ENCODE measurements around the gene ZBTB8A. TPM values are rescaled to one million over a fixed set of nuclear protein-coding genes. Genes with fewer than 3 reads are reported as not detected.
A peak's percentile ranks its signal among the peaks of the same experiment; 100 is the strongest.

Gene ZBTB8A
- total and polyA plus RNA-seq, 7 donors, result 1.8 to 10.8 (median 5.6) TPM

DNA sequence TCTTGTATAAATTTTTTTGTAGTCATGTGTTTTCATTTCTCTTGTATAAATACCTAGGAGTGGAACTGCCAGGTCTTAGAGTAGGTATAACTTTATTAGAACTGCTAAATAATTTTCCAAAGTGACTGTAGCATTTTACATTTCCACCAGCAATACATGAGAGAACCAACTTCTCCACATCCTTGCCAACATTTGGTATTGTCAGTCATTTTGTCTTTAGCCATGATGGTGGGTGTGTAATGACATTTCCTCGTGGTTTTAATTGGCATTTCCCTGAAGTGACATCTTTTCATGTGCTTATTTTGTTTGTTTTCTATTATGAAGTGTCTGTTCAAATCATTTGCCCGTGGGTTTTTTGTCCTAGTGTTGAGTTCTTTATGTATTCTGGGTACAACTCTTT, 29.7 kb downstream of the ZBTB8A start:
- no peaks in the 10 kb centered on the region for H3K9me3 ChIP-seq
- 55 to 66% methylated on average over 2 of the region's 2 CpGs for WGBS, 2 donors
- intact Hi-C loops (cut with DNase I), result no loop called here
- no peak overlapping the region for H3K27ac ChIP-seq
- no peaks in the 10 kb centered on the region for H3K36me3 ChIP-seq
- H3K4me1 ChIP-seq, result no peaks in the 10 kb centered on the region
- DNase-seq, result no peak
- TF ChIP-seq POLR2AphosphoS5 (IDR thresholded peaks at IDR 0.05) (no peak), EP300 (IDR thresholded peaks at IDR 0.05) (no peak), POLR2A (IDR thresholded peaks at IDR 0.05) (no peak)
- TF ChIP-seq, protein P1, sequence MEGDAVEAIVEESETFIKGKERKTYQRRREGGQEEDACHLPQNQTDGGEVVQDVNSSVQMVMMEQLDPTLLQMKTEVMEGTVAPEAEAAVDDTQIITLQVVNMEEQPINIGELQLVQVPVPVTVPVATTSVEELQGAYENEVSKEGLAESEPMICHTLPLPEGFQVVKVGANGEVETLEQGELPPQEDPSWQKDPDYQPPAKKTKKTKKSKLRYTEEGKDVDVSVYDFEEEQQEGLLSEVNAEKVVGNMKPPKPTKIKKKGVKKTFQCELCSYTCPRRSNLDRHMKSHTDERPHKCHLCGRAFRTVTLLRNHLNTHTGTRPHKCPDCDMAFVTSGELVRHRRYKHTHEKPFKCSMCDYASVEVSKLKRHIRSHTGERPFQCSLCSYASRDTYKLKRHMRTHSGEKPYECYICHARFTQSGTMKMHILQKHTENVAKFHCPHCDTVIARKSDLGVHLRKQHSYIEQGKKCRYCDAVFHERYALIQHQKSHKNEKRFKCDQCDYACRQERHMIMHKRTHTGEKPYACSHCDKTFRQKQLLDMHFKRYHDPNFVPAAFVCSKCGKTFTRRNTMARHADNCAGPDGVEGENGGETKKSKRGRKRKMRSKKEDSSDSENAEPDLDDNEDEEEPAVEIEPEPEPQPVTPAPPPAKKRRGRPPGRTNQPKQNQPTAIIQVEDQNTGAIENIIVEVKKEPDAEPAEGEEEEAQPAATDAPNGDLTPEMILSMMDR (IDR thresholded peaks at IDR 0.05), result no peak
- no peaks in the 10 kb centered on the region for H3K27me3 ChIP-seq
- H3K4me3 ChIP-seq, result no peak overlapping the region

DNA sequence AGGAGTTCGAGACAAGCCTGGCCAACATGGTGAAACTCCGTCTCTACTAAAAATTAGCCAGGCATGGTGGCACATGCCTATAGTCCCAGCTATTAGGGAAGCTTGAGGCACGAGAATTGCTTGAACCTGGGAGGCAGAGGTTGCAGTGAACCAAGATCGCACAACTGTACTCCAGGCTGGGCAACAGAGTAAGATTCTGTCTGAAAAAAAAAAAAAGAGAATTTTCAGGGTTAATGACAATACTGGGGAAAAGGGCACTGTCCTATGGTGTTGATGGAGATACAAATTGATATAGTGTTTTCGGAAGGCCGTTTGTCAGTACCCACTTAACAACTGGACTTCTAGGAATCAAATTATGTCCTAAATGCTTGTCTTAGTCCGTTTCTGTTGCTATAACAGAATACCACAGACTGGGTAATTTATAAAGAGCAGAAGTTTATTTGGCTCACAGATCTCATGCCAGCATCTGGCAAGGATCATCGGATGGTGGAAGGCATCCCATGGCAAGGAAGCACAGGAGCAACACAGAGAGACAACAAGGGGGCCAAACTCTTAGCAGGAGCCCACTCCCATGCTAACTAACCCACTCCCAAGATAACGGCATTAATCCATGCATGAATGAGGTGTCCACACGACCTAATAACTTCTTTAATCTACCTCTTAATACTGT, 41.3 kb downstream of the ZBTB8A start:
- no peaks in the 10 kb centered on the region for H3K27me3 ChIP-seq
- H3K4me1 ChIP-seq, result peaks cover 0 to 9% (median 3%) of the 10 kb centered on the region in 4 donors
- no peak overlapping the region for H3K4me3 ChIP-seq
- no peaks in the 10 kb centered on the region for H3K36me3 ChIP-seq
- TF ChIP-seq POLR2AphosphoS5 (IDR thresholded peaks at IDR 0.05), result peak in 2 of 4 donors; percentile 59 to 73
- TF ChIP-seq EP300 (IDR thresholded peaks at IDR 0.05), result no peak
- no peak overlapping the region for H3K27ac ChIP-seq
- DNase-seq, result no peak
- 87 to 88% methylated on average over 10 of the region's 10 CpGs for WGBS, 2 donors
- H3K9me3 ChIP-seq, result no peaks in the 10 kb centered on the region
- intact Hi-C loops (cut with DNase I), result no loop called here

DNA sequence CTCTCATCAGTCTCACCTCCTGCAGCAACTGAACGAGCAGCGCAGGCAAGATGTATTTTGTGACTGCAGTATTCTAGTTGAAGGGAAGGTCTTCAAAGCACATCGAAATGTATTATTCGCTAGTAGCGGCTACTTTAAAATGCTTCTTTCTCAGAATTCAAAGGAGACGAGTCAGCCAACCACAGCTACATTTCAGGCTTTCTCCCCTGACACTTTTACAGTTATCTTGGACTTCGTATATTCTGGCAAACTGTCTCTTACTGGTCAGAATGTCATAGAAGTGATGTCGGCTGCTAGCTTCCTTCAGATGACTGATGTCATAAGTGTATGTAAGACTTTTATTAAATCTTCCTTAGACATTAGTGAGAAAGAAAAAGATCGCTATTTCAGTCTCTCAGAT, 53.7 kb downstream of the ZBTB8A start:
- no peak overlapping the region for H3K4me3 ChIP-seq
- no peaks in the 10 kb centered on the region for H3K27me3 ChIP-seq
- H3K27ac ChIP-seq, result no peak overlapping the region
- intact Hi-C loops (cut with DNase I), result no loop called here
- 95% methylated on average over 9 of the region's 9 CpGs for WGBS, 2 donors
- TF ChIP-seq EP300 (IDR thresholded peaks at IDR 0.05), result no peak
- TF ChIP-seq, protein P1 (IDR thresholded peaks at IDR 0.05), result no peak
- no peak for TF ChIP-seq POLR2AphosphoS5 (IDR thresholded peaks at IDR 0.05)
- no peak for TF ChIP-seq POLR2A (IDR thresholded peaks at IDR 0.05)
- H3K36me3 ChIP-seq, result peaks cover 0 to 48% (median 8%) of the 10 kb centered on the region in 4 donors
- no peak for DNase-seq
- no peaks in the 10 kb centered on the region for H3K9me3 ChIP-seq
- no peaks in the 10 kb centered on the region for H3K4me1 ChIP-seq

DNA sequence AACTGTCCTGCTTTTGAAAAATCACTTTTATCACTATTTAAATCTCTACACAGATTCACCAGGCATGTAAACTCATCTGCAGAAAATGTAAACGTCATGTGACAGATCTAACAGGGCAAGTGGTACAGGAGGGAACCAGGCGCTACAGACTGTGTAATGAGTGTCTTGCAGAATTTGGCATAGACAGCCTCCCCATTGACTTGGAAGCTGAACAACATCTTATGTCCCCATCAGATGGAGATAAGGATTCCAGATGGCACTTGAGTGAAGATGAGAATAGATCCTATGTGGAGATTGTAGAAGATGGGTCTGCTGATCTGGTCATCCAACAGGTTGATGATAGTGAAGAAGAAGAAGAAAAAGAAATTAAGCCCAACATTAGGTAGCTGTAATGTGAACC, 60.8 kb downstream of the ZBTB8A start:
- intact Hi-C loops (cut with DNase I), result no loop called here
- WGBS, 2 donors, result 87 to 89% methylated on average over 2 of the region's 2 CpGs
- H3K27me3 ChIP-seq, result no peaks in the 10 kb centered on the region
- DNase-seq, result no peak
- H3K9me3 ChIP-seq, result no peaks in the 10 kb centered on the region
- no peaks in the 10 kb centered on the region for H3K4me1 ChIP-seq
- H3K27ac ChIP-seq, result no peak overlapping the region
- H3K36me3 ChIP-seq, result peaks cover 0 to 43% (median 2%) of the 10 kb centered on the region in 4 donors
- no peak overlapping the region for H3K4me3 ChIP-seq
- TF ChIP-seq POLR2AphosphoS5 (IDR thresholded peaks at IDR 0.05) (no peak), EP300 (IDR thresholded peaks at IDR 0.05) (no peak), POLR2A (IDR thresholded peaks at IDR 0.05) (no peak)
- TF ChIP-seq, protein P1 (IDR thresholded peaks at IDR 0.05), result no peak

DNA sequence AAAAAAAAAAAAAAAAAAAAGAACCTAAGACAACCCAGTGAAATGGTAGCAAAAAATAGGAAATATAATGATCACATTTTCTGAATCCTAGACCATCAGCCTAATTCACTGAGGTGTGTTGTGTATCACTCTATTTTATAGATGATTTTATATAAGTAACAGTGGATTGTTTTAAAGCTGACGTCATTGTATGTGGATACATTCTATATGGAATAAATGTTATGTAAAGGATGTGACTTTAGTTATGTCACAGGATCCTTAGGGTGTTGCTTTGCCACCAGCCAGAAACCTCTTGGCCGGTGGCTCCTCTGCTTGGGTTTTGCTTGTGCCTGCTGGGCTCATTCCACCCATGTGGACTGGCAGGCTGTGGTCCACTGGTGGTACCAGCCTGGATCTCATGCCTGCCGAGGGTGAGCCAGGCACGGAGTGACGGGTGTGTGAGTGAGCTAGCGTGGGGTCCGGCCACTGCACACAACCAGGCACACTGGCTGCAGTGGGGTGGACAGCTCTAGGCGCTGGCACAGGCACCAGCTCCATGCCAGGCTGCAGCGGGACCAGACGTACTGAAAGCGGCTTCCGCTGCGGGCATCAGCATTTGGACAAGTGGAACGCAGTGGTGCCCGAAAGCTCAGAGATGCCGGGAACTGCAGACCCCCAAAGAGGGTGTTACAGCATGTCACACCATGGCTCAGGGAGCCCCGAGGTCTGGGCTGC, 66.6 kb downstream of the ZBTB8A start:
- WGBS, 2 donors, result 94 to 96% methylated on average over 17 of the region's 17 CpGs
- DNase-seq, result no peak
- Histone ChIP-seq H3K36me3 (peaks cover 0 to 3% (median 0%) of the 10 kb centered on the region in 4 donors), H3K4me3 (no peak overlapping the region), H3K4me1 (no peaks in the 10 kb centered on the region), H3K27me3 (no peaks in the 10 kb centered on the region), H3K9me3 (no peaks in the 10 kb centered on the region), H3K27ac (no peak overlapping the region)
- intact Hi-C loops (cut with DNase I), result no loop called here
- TF ChIP-seq POLR2AphosphoS5 (IDR thresholded peaks at IDR 0.05), result no peak
- TF ChIP-seq, protein P1 (IDR thresholded peaks at IDR 0.05), result no peak
- no peak for TF ChIP-seq POLR2A (IDR thresholded peaks at IDR 0.05)
- no peak for TF ChIP-seq EP300 (IDR thresholded peaks at IDR 0.05)
